ENCODE data around the gene SLC37A2.

The SLC37A2 gene

DNA sequence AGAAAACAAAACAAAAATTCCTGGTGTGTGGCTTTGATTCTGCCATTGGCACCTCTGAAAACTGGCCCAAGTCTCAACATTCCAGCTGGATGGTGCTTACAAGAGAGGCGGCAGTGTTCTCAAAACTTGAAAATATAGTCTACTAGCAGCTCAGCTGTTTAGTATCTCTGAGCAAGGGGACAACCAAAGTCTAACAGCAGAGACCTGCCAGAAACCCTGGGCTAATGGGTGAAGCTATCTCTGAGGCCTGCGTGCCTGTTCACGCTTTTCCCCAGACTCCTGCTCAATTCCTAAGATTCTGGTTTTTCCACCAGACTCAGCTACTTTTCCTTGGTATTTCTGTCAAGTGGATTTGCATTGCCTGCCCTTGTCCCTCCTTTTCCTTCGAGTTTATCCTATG lies 30.4 kb downstream of the SLC37A2 start:
- FAIRE-seq (no peak), DNase-seq (ENCODE audit: insufficient read length, low spot score) (no peak)
- TF ChIP-seq CTCF (IDR thresholded peaks at IDR 0.05; ENCODE audit: insufficient read depth, missing control alignments): no peak

GRCh38 chr11:125094731-125095130 lies 31.6 kb downstream of the SLC37A2 start:
- FAIRE-seq (no peak), DNase-seq (ENCODE audit: insufficient read length, low spot score) (no peak)
- TF ChIP-seq CTCF (IDR thresholded peaks at IDR 0.05; ENCODE audit: insufficient read depth, missing control alignments): no peak

DNA sequence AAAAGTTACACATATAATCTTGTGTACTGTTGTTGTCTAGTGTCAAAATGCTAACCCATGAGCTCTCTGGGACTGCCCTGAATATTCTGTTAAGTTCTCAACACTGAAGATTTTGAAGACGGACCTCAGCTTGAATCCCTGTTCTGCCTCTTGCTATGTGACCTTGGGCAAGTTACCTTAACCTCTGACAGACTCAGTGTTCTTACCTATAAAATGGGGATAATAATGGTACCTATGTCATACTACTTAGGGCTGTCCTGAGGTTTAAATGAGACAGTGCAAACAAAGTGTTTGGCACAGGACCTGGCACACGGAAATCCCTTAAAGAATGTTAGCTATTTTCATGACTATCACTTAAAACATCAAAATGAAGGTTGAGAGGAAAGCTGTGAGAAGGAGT lies 37.0 kb downstream of the SLC37A2 start:
- TF ChIP-seq CTCF (IDR thresholded peaks at IDR 0.05; ENCODE audit: insufficient read depth, missing control alignments): no peak
- DNase-seq (ENCODE audit: insufficient read length, low spot score) (no peak), FAIRE-seq (no peak)

- no peak for TF ChIP-seq CTCF (IDR thresholded peaks at IDR 0.05; ENCODE audit: insufficient read depth, missing control alignments)
- DNase-seq (ENCODE audit: insufficient read length, low spot score): no peak
- no peak for FAIRE-seq
These were observed 38.5 kb downstream of the SLC37A2 start for GRCh38 chr11:125101596-125101995.

DNA sequence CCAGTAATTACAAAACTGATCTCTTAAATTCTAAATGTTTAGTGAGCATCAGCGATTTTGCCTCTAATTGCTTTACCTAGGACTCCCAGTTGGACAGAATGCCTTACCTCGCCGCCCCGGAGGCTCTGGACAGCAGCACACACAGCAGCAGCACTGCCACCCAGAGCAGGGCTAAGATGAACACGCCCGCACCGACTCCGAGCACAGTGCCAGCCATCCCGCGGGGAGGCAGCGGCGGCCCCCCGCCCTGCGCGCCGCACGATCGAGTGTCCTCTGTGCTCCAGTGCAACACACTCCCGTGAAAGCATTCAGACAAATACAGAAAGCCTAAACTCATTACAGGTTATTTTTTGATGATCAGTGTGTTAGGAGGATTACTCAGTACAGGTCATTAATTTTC lies 38.9 kb downstream of the SLC37A2 start:
- FAIRE-seq (no peak), DNase-seq (ENCODE audit: insufficient read length, low spot score) (no peak)
- no peak for TF ChIP-seq CTCF (IDR thresholded peaks at IDR 0.05; ENCODE audit: insufficient read depth, missing control alignments)

DNA sequence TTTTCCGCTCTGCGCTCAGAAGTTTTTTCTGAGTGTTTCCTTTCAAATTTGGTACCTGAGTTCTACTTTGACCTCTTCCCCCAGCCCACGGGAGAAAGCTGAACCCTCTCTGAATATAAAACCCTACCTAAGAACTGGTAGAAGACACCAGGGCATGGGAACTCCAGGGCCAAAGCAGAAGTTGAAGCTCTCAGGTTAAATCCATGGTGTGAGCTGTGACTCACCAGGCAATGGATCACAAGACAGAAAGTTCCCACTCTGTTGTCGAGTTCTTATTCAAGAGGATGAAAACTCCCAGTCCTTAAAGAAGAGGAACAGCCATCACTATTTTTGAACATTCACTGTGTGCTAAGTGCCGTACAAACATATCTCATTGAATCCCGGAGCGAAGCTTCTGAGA lies 39.4 kb downstream of the SLC37A2 start:
- TF ChIP-seq CTCF (IDR thresholded peaks at IDR 0.05; ENCODE audit: insufficient read depth, missing control alignments): no peak
- DNase-seq (ENCODE audit: insufficient read length, low spot score): no peak
- FAIRE-seq: no peak

GRCh38 chr11:125105926-125106325 lies 42.8 kb downstream of the SLC37A2 start:
- no peak for FAIRE-seq
- no peak for TF ChIP-seq CTCF (IDR thresholded peaks at IDR 0.05; ENCODE audit: insufficient read depth, missing control alignments)

More at GRCh38 chr11:125105926-125106325, 42.8 kb downstream of the SLC37A2 start:
- no peak for DNase-seq (ENCODE audit: insufficient read length, low spot score)
